Esophagus muscularis mucosa (tissue), 4 donors: ENCODE results near the gene AFF3. TPM values are rescaled to one million over a fixed set of nuclear protein-coding genes. Genes with fewer than 3 reads are reported as not detected.

Experiments
- DNase-seq: peaks from one replicate; pipeline ENCODE4 v3.0.0-alpha.2; 2017; ENCODE audit errors: extremely low spot score
- H3K27ac ChIP-seq, 4 donors: fragments of 200-600 bp; sonication (generic); replicated peaks in 1 of 4; 1 replicate in 3 of 4; 2 replicates in 1 of 4; pipeline ENCODE4 v1.5.1; 2016 to 2019; ENCODE audit warnings: mild to moderate bottlenecking in 1 of 4
- H3K27me3 ChIP-seq, 4 donors: fragments of 200-600 bp; sonication (generic); one replicate each; pipeline versions ENCODE4 v1.5.1 to v1.6.0; 2016 to 2019
- H3K36me3 ChIP-seq, 4 donors: fragments of 200-600 bp; sonication (generic); one replicate each; pipeline ENCODE4 v1.5.1; 2016 to 2019
- H3K4me1 ChIP-seq, 4 donors: fragments of 200-600 bp; sonication (generic); one replicate each; pipeline ENCODE4 v1.5.1; 2016 to 2019
- H3K4me3 ChIP-seq, 4 donors: fragments of 200-600 bp; sonication (generic); 1 replicate in 2 of 4; 2 replicates in 2 of 4; pipeline ENCODE4 v1.5.1; 2016 to 2019; ENCODE audit warnings: mild to moderate bottlenecking in 4 of 4, moderate library complexity in 1 of 4
- H3K9me3 ChIP-seq, 4 donors: fragments of 200-600 bp; sonication (generic); 1 replicate in 3 of 4; 2 replicates in 1 of 4; pipeline ENCODE4 v1.5.1; 2016 to 2019
- EP300 ChIP-seq: sonication (generic); formaldehyde crosslinking; IDR thresholded peaks from one replicate; pipeline ENCODE4 v1.6.1; 2017; ENCODE audit warnings: antibody characterized with exemption
- POLR2A ChIP-seq: fragments of 450-650 bp; IDR thresholded peaks from one replicate; pipeline ENCODE4 v1.6.1; 2017; ENCODE audit warnings: antibody characterized with exemption, moderate library complexity, mild to moderate bottlenecking, low read depth
- POLR2AphosphoS5 ChIP-seq, 2 donors: sonication (generic); formaldehyde crosslinking; IDR thresholded peaks; one replicate each; pipeline ENCODE4 v1.6.1; 2017; ENCODE audit warnings: antibody characterized with exemption in 2 of 2
- WGBS: methylation state at CpG from one replicate; pipeline ENCODE4 v1.1.5; 2018; 5-methylcytosine and 5-hydroxymethylcytosine counted together
- intact Hi-C: fragments of 100-400 bp; cut with DNase I; formaldehyde crosslinking; loops from one replicate; pipeline ENCODE4 v1.15.1; 2023
- total RNA-seq, 4 donors: library from RNA; depleted of rRNA; stranded (reverse); fragments of >200 nt; gene quantifications; one replicate each; pipeline versions ENCODE4 v1.1.0 to v1.2.1, GENCODE V29; 2016
- TF ChIP-seq, protein P1 (sequence below), 3 experiments: fragments of 200-600 bp in 2 of 3; fragments of 450-650 bp in 1 of 3; sonication (generic) in 2 of 3; IDR thresholded peaks; one replicate each; pipeline ENCODE4 v1.5.1; 2017 to 2019; ENCODE audit warnings: antibody characterized with exemption in 3 of 3, mild to moderate bottlenecking in 2 of 3, moderate library complexity in 1 of 3

Gene AFF3
- total RNA-seq, 4 donors from 2014 or later = 36.4 to 99.5 (median 56.9) TPM

- TF ChIP-seq, protein P1, sequence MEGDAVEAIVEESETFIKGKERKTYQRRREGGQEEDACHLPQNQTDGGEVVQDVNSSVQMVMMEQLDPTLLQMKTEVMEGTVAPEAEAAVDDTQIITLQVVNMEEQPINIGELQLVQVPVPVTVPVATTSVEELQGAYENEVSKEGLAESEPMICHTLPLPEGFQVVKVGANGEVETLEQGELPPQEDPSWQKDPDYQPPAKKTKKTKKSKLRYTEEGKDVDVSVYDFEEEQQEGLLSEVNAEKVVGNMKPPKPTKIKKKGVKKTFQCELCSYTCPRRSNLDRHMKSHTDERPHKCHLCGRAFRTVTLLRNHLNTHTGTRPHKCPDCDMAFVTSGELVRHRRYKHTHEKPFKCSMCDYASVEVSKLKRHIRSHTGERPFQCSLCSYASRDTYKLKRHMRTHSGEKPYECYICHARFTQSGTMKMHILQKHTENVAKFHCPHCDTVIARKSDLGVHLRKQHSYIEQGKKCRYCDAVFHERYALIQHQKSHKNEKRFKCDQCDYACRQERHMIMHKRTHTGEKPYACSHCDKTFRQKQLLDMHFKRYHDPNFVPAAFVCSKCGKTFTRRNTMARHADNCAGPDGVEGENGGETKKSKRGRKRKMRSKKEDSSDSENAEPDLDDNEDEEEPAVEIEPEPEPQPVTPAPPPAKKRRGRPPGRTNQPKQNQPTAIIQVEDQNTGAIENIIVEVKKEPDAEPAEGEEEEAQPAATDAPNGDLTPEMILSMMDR (IDR thresholded peaks at IDR 0.05) = no peak
- no peak for TF ChIP-seq EP300
- peaks cover 11 to 14% (median 13%) of the 10 kb centered on the region in 4 donors for H3K4me1 ChIP-seq
- H3K4me3 ChIP-seq = no peak overlapping the region
- no peaks in the 10 kb centered on the region for H3K9me3 ChIP-seq
- intact Hi-C loops = no loop called here
- no peaks in the 10 kb centered on the region for H3K27me3 ChIP-seq
- DNase-seq = no peak
- no peak overlapping the region for H3K27ac ChIP-seq
- no peaks in the 10 kb centered on the region for H3K36me3 ChIP-seq
- WGBS = 81% methylated on average over 3 of the region's 3 CpGs
These were observed 510.7 kb downstream of the AFF3 start for GRCh38 chr2:99631700-99632099.

GRCh38 chr2:99629320-99629719 is 513.1 kb downstream of the AFF3 start:
- H3K4me1 ChIP-seq = peaks cover 5 to 17% (median 14%) of the 10 kb centered on the region in 4 donors
- H3K36me3 ChIP-seq = no peaks in the 10 kb centered on the region
- H3K9me3 ChIP-seq = no peaks in the 10 kb centered on the region
- H3K27me3 ChIP-seq = no peaks in the 10 kb centered on the region
- TF ChIP-seq EP300 (no peak), POLR2A (no peak), POLR2AphosphoS5 (IDR thresholded peaks at IDR 0.05) (no peak)
- TF ChIP-seq, protein P1 (IDR thresholded peaks at IDR 0.05) = no peak
- DNase-seq = no peak
- no peak overlapping the region for H3K4me3 ChIP-seq
- no peak overlapping the region for H3K27ac ChIP-seq
- WGBS = 89% methylated on average over 5 of the region's 5 CpGs
- intact Hi-C loops = no loop called here

DNA sequence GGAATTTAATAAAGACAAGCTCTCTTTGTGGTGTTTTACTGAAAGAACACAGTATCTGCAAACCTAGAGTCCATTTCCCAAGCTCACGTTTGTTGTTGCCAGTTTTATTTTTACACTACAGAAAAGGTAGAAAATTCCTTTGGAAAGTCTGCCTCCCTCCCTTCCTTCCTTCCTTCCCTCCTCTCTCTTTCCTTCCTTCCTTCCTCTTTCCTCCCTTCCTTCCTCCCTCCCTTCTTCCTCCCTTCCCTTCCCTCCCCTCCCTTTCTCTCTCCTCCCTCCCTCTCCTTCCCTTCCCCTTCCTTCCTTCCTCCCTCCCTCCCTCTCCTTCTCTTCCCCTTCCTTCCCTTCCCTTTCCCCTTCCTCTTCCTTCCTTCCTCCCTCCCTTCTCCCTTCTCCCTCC is 516.2 kb downstream of the AFF3 start:
- Histone ChIP-seq H3K4me1 (peaks cover 10 to 49% (median 40%) of the 10 kb centered on the region in 4 donors), H3K9me3 (no peaks in the 10 kb centered on the region), H3K4me3 (no peak overlapping the region), H3K36me3 (no peaks in the 10 kb centered on the region), H3K27me3 (no peaks in the 10 kb centered on the region), H3K27ac (no peak overlapping the region)
- TF ChIP-seq EP300 (no peak), POLR2AphosphoS5 (IDR thresholded peaks at IDR 0.05) (no peak), POLR2A (no peak)
- TF ChIP-seq, protein P1 (IDR thresholded peaks at IDR 0.05) = no peak
- 50% methylated on average over 1 of the region's 1 CpG for WGBS
- intact Hi-C loops = no loop called here
- DNase-seq = no peak

GRCh38 chr2:99624677-99625076 is 517.7 kb downstream of the AFF3 start:
- no peaks in the 10 kb centered on the region for H3K27me3 ChIP-seq
- no peak overlapping the region for H3K4me3 ChIP-seq
- H3K4me1 ChIP-seq = peaks cover 16 to 54% (median 46%) of the 10 kb centered on the region in 4 donors
- H3K27ac ChIP-seq = no peak overlapping the region
- WGBS = 54% methylated on average over 7 of the region's 10 CpGs
- DNase-seq = no peak
- H3K36me3 ChIP-seq = no peaks in the 10 kb centered on the region
- no peaks in the 10 kb centered on the region for H3K9me3 ChIP-seq
- intact Hi-C loops = no loop called here
- TF ChIP-seq EP300 = no peak
- no peak for TF ChIP-seq POLR2A
- TF ChIP-seq POLR2AphosphoS5 (IDR thresholded peaks at IDR 0.05) = no peak
- TF ChIP-seq, protein P1 (IDR thresholded peaks at IDR 0.05) = no peak

DNA sequence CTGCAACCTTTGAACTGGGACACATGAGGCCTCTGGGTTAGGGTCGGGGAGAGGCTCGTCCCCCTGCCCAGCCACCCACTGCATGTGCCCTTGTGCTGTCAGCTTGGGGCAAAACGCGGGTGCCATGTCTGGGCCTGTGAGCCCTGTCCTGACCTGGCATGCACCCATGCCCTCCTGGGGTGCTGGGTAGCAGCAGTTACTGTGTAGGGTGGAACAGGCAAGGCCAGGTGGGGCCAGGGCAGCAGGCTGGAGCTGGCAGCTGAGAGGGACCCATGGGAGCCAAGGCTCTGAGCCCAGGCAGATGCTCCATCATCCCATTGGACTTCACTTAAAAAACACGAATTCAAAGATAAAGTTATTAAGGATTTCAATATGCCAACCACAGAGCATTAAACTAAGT is 518.8 kb downstream of the AFF3 start:
- Histone ChIP-seq H3K9me3 (no peaks in the 10 kb centered on the region), H3K4me3 (no peak overlapping the region), H3K4me1 (peaks cover 16 to 54% (median 46%) of the 10 kb centered on the region in 4 donors), H3K27ac (no peak overlapping the region), H3K27me3 (no peaks in the 10 kb centered on the region), H3K36me3 (no peaks in the 10 kb centered on the region)
- intact Hi-C loops = no loop called here
- WGBS = 80% methylated on average over 3 of the region's 5 CpGs
- TF ChIP-seq EP300 (no peak), POLR2A (no peak), POLR2AphosphoS5 (IDR thresholded peaks at IDR 0.05) (no peak)
- TF ChIP-seq, protein P1 (IDR thresholded peaks at IDR 0.05) = no peak
- DNase-seq = no peak
